ENCODE results near the gene IP6K1.
"Not testable (repeated sequence)": the region's sequence is repeated elsewhere in the genome, so short reads cannot be mapped to it uniquely, and the experiment has no call there.

Gene IP6K1

DNA sequence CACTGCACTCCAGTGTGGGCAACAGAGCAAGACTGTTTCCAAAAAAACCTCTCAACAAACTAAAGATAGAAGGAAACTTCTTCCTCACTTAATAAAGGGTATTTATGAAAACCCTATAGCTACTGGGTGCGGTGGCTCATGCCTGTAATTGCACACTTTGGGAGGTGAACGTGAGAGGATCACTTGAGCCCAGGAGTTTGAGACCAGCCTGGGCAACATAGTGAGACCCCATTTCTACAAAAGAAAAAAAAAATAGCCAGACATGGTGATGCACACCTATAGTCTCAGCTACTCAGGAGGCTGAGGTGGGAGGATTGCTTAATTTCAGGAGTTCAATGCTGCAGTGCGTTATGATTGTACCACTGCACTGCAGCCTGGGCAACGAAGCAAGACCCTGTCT is 22.4 kb downstream of the IP6K1 start:
- no peak for DNase-seq (ENCODE audit: low read depth)

DNA sequence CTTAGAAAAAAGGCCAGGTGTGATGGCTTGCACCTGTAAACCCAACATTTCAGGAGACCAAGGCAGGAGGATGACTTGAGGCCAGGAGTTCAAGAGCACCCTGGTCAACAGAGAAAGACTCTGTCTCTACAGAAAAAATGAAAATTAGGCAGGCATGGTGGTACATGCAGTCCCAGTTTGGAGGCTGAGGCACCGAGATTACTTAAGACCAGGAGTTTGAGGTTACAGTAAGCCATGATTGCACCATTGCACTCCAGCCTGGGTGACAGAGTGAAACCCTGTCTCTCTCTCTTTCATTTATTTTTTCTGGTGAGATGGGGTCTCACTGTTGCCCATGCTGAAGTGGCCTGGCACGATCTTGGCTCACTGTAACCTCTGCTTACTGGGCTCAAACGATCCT is 24.7 kb downstream of the IP6K1 start:
- no peak for DNase-seq (ENCODE audit: low read depth)

DNA sequence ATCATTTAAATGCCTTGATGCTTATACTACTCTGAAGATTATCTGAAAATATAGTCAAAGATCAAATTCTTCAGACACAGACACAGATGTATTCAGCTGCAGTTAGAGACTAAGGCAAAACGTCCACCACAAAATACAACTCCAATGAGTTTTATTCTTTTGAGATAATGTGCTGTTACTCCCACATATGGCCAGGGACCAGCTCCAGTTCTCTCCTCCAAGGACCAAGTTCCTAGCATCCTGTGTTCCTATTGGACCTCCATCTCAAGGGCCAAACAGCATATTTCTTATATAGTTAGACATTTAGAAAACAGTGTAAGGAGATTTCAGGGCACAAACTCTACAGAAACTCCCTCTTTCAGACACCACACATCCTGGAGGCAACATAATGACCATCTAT is 27.1 kb downstream of the IP6K1 start:
- no peak for DNase-seq (ENCODE audit: low read depth)

DNA sequence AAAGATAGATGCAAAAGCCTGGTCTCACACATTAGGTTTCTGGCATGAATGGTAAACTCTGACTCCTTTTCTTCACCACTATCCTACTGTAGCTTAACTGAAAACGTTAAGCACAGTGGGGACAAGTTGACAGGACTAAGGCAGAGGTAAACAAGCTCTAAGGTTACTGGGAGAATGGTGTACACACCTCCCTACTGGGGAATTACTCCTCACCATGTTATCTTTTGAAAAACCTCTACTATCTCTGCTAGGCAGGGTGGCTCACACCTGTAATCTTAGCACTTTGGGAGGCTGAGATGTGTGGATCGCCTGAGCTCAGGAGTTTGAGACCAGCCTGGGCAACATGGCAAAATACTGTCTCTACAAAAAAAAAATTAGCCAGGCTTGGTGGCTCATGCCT is 29.1 kb downstream of the IP6K1 start:
- DNase-seq (ENCODE audit: low read depth): no peak

DNA sequence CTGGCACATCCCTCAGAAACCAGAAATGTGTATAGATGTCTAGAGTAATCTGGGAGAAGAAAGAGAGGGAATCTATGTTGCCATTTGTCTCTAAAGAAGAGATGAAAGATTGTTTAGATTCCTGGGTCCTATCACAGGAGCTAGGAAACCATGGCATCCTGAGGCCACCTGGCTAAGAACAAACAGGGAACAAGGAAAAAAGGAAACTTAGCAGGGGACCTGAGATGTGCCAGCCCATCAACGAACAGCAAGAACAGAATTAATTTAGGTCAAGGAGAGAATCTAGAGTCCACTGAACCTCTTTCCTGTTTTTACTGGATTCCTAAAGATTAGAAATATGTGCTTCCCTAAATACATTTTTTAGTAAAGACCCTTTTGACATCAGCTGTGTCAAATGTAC is 30.3 kb downstream of the IP6K1 start:
- DNase-seq (ENCODE audit: low read depth): no peak

DNA sequence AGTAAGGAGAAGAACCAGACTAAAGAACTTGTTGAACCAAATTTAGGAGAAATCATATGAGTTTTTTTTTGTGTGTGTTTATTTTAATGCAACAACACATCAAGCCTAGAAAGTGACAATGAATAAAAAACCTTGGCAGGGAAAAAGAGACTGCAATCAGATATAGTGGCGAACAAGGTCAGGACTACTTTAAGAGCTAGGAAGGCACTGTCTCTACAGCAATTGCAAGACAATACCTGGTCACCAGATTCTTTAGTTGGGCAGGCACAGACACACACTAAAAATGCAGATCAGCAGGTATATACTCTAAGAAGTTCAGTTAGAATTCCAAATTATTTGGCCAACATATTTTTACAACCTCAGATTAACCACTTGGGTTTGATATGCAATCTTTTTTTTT is 31.8 kb downstream of the IP6K1 start:
- no peak for DNase-seq (ENCODE audit: low read depth)

DNA sequence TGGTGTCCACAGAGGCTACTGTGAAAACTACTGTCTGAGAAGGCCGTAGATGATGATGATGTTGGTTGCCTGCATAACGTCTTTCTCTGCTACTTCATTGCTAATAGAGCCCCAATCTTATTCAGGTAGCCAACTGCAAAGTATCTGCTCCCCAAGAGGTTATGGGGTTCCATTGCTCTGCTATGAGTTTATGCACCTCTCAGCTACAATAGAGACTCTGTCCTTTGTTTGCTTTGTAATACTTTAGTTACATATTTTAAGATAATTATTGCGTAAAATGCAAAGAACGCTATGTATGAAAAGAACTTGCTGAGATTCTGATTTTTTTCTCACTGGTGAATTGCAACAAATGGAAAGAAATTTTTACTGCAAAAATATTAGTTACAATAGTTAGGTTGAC is 34.8 kb downstream of the IP6K1 start:
- no peak for DNase-seq (ENCODE audit: low read depth)

DNA sequence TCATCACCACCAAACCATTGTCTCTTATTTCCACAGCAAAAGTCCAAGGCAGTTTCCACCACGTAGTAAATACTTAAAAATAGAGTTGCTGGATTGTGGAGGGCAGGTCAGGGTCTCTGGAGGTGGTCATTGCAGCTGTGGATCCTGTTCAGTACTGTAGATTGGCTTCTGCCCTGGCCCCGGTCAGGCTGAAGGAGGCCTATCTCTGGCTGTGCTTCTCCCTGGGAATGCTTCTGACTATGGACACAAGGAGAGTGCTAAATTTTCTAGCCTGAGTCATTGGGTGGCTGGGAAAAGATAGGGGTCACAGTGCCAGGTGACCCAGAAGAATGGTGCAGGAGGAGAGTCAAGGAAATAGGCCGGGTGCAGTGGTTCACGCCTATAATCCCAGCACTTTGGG is 36.3 kb downstream of the IP6K1 start:
- peak; percentile 14 for DNase-seq (ENCODE audit: low read depth)

DNA sequence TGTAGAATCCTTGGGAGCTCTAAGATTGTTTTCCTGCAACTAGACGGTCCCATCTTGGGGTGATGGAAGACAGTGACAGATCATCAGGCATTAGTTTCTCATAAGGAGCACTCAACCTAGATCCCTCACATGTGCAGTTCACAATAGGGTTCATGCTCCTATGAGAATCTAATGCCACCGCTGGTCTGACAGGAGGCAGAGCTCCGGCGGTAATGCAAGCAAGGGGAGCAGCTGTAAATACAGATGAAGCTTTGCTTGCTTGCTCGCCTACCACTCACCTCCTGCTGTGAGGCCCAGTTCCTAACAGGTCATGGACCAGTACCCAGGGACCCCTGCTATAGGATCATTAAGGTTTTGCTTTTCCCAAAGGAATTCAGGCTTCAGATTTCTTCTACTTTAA is 37.5 kb downstream of the IP6K1 start:
- not testable (repeated sequence) for DNase-seq (ENCODE audit: low read depth)

DNA sequence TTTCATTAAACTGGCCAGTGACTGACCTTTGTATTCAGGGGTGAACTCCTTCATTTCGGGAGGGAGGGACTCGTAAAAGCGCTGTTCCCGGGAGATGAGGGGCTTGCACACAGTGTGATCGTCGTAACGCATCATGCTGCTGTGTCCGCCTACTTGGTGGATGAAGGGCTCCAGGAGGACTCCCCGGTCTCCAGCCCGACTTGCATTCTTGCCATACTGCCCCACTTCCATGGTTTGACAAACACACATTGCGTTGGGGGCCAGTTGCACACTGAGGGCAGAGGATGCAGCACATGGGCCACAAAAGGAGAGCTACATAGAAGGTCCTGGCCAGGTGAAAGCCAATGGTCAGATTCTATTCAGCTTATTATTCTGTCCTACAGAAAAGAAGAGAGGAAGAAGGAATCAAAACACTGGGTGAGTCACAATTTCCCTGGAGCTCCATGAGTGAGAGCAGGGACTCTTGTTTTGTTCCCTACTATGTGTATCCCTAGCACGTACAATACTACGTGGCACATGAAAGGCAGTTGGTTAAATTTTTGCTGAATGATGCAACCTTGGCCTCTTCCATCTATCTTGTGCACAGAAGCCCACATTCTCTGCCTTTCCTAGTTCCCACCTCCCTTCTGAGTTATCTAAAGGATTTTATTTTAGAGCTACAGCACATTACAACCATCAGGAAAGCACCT is 38.4 kb downstream of the IP6K1 start:
- DNase-seq (ENCODE audit: low read depth): peak; percentile 89

DNA sequence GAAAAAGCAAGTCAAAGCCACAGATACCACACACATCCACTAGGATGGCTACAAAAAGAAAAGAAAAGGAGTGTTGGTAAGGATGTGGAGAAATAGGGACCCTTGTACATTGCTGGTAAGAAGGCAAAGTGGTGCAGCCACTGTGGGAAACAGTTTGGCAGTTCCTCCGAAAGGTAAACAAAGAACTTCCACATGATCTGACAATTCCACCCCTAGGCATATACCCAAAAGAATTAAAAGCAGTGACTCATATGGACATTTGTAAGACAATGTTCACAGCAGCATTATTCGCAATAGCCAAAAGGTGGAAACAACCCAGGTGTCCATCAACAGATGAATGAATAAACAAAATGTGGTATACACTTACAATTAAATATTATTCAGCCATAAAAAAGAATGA is 40.4 kb downstream of the IP6K1 start:
- DNase-seq (ENCODE audit: low read depth): no peak

DNA sequence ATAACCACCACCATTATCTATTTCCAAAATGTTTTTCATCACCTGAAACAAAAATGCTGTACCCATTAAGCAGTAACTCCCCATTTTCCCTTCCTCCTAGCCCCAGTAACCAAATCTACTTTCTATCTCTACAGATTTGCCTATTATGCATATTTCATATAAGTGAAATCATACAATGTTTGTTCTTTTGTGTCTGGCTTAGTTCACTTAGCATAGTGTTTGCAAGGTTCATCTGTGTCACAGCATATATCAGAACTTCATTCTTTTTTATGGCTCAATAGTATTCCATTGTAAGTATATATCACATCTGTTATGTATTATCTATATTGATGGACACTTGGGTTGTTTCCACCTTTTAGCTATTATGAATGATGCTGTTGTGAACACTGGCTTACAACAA is 45.9 kb downstream of the IP6K1 start:
- no peak for DNase-seq (ENCODE audit: low read depth)

DNA sequence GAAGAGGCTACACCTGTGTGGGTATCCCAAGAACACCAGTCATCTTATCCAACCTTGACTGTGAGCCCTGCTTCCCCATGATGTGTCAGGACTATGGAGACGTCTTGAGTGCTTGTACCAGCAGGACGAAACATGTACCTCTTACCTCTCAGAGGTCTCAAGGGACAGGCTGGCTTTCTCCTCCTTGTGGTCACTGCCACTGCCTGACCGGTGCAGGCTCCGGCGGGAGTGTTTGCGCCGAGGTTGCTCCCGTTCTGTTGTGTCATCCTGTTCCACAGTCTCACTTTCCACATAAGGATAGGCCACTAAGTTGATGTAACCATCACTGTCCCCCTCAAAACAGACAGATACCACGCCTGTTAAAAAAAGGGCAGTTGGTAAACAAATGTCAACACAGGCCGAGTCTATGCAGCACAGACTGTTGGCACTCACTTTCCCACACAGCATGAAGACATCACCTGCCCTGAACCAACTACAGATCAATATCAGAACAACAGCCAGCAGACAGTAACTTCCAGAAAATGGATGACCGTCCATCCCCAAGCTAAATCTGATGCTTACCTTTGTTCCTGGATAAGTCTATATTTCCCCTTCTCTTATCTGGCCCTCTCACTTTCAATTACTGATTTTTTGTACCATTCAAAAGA is 48.2 kb downstream of the IP6K1 start:
- DNase-seq (ENCODE audit: low read depth): no peak

DNA sequence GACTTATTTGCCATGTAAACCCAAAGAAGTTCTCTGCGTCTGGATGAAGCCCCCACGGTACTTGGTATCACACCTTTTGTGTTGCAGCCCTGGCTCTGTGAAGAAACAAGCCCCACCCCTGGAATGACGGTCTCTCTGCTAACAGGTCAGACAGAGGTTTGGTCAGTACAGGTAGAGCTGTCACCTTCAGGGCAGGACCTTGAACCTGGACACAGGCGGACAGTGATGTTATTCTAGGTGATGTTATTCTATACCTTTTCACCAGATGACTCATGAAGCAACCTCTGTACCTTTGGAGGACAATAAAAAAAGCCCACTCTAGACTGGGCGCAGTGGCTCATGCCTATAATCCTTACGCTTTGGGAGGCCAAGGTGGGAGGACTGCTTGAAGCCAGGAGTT is 51.6 kb downstream of the IP6K1 start:
- DNase-seq (ENCODE audit: low read depth): no peak

DNA sequence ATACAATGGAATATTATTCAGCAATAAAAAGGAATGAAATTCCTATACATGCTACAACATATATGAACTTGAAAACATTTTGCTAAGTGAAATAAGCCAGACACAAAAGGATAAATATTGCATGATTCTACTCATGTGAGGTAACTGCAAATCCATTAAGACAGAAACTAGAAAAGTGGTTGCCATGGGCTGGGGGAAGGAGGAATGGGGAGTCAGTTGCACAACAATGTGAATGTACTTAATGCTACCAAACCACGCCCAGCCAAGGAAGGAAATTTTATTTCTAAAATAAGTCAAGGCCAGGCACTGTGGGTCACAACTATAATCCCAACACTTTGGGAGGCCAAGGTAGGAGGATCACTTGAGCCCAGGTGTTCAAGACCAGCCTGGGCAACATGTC is 52.8 kb downstream of the IP6K1 start:
- no peak for DNase-seq (ENCODE audit: low read depth)

DNA sequence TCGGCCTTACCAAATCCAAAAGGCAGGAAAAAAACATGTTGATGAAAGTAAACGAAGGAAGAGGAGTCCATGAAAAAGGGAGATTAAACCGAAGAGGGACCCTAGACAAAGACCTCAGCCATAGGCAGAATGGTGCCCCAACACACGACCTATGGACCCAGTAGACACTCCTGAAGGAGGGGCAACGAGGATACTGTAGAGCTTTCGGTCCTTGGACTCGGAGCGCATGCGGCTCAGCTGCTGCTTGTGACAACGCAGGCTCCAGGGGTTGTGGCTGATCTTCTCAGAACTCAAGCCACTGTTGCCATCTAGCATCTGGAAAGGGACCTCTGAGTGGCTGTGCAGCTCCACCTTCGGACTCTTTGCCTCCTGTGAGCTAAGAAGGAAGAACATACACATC is 53.7 kb downstream of the IP6K1 start:
- no peak for DNase-seq (ENCODE audit: low read depth)

DNA sequence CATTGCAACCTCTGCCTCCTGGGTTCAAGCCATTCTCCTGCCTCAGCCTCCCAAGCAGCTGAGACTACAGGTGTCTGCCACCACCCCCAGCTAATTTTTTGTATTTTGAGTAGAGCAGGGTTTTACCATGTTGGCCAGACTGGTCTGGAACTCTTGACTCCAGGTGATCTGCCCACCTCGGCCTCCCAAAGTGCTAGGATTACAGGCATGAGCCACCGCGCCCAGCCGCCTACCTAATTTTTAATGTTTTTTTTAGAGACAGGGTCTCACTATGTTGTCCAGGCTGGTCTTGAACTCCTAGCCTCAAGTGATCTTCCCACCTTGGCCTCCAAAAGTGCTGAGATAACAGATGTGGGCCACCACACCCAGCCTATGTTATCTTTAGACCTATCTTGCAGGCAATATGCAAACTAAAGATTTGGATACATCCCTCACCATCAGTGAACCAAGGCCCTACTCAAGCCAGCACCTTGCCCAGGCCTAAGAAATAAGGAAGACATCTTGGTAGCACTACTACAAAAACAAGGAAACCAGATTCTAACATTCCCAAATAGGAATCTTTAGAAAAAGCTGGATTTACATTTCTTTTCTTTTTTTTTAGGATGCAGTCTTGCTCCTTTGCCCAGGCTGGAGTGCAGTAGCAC is 56.3 kb downstream of the IP6K1 start:
- no peak for DNase-seq (ENCODE audit: low read depth)

DNA sequence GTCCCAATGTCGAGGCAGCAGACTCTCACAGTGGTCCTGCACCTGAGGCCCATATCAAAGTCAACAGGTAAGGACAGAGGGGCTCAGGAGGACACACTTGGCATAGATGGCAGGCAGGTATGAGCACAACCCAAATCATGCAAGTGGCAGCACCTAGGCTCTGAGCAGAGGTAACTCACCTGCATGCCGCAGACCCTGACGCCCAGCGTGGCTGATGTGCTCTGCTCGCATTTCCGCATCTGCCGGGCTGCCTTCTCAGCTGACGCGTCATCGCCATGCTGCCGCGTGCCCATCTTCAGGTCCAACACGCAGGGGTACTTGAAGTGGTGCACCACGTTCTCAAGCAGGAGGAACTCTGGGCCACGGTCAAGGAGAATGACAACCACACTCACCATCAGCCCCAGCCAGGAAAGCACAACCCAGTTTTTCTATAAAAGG is 58.4 kb downstream of the IP6K1 start:
- DNase-seq (ENCODE audit: low read depth): no peak

DNA sequence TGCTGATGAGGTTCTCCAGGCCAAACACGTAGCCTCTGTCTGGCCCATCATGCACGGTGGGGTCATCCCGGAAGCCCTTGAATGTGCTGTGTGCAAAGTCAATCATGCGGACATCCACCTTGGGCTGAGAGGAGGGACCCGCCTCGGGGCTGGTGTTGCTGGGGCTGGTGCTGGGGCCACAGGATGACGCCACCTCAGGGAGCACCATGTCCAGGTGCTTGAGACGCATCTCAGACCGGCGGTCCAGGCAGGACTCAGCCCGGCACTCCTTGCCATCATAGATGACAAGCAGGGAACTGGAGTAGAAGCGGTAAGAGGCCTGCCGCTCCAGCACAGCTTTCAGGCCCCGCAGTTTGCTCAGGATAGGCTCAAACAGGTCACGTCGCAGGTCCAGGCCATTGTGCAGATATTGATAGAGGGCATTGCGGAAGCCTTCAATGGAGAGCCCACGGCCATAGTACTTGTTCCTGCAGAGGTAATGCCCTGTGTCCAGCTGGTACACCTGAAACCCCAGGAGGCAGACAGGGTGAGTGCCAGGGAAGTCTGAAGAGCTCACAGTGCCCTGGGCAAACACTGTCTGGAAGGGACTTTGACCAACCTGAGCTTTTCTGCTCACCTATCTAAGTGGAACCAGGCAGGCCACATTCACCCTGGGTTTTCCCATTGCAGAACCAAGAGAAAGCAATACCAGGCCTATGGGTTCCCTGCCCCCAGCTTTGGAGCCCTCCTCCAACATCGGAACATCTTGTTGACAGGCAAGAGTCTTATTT is 59.0 kb downstream of the IP6K1 start:
- no peak for DNase-seq (ENCODE audit: low read depth)

DNA sequence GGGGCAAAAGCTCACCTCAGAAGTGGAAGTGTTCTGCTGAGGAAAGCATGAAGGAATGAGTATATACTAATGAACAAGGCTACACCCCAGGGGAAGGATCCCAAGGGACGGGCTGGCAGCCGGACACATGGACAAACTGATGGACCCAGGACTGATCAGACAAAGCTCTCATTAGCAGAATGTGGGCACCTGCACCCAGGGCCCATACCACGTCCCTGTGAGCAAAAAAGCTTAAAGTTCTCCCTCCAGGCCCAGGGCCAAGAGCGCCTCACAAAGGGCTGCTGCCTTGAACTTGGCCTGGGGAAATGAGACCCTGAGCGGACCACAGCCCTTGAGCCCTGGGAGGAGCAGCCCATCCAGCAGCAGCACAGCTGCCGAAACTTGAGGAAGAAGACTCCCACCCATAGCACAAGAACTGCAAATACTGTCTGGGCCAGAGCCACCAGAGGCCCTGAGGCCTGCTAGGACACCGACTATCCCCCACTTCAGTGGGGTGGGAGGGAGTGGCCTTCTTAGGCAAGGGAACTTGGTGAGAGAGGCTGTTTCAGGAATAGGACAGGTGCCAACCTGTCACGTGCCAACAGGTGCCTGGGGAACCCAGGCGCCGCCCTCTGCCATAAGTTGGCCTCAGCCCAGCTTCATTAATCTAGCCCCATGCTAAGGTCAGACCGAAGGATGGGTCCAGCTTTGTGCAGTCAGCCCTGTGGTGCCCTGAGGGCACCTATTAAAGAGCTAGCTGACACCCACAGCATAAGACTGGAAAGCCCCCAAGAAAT is 60.2 kb downstream of the IP6K1 start:
- no peak for DNase-seq (ENCODE audit: low read depth)

DNA sequence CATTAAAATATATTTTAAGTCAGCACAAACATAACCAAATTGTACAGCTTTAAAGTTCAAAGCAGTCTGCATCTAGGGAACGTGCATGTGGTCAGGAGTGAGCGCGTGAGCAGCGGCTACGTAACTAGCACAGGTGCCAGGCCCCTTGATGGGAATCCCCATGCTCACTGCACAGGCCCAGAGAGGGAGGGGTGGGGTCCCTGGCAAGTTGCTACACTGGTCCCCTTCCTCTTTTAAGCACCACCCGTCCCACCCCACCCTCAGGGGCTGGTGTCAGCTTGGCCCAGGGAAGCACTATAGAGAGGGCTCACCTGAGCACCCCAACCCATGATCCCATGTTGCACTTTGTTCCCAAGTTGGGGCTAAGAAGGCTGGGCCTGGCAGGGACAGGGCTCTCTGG is 61.8 kb downstream of the IP6K1 start:
- no peak for DNase-seq (ENCODE audit: low read depth)

Data from non-pigmented ciliary epithelial cell (primary cell).